Lower lobe of right lung (tissue), 2 donors: ENCODE measurements around the gene RASSF4. TPM values are rescaled to one million over a fixed set of nuclear protein-coding genes. Genes with fewer than 3 reads are reported as not detected.

Experiments used
- ATAC-seq, 2 donors: fragments of 200-7000 bp; cut with Tn5 transposase; one replicate each; pipeline ENCODE4 v1.9.1; 2020 to 2022; ENCODE audit warnings: mild to moderate bottlenecking in 2 of 2, moderate library complexity in 2 of 2
- DNase-seq: peaks from one replicate; pipeline ENCODE4 v3.0.0-alpha.2; 2020
- H3K27ac ChIP-seq: fragments of 200-600 bp; one replicate; pipeline ENCODE4 v1.8.0; 2022
- H3K27me3 ChIP-seq: fragments of 200-600 bp; one replicate; pipeline ENCODE4 v1.8.0; 2022; ENCODE audit warnings: low read depth
- H3K36me3 ChIP-seq: fragments of 200-600 bp; one replicate; pipeline ENCODE4 v1.8.0; 2022; ENCODE audit warnings: mild to moderate bottlenecking
- H3K4me1 ChIP-seq: fragments of 200-600 bp; one replicate; pipeline ENCODE4 v1.8.0; 2022
- H3K4me3 ChIP-seq: fragments of 200-600 bp; one replicate; pipeline ENCODE4 v1.8.0; 2022; ENCODE audit warnings: mild to moderate bottlenecking
- H3K9me3 ChIP-seq: fragments of 200-600 bp; one replicate; pipeline ENCODE4 v1.8.0; 2022
- CTCF ChIP-seq: fragments of 200-600 bp; IDR thresholded peaks from one replicate; pipeline ENCODE4 v1.8.0; 2022; ENCODE audit warnings: antibody characterized with exemption, mild to moderate bottlenecking
- intact Hi-C: fragments of 100-400 bp; cut with DNase I; formaldehyde crosslinking; loops from one replicate; pipeline ENCODE4 v1.11.0; 2022
- total RNA-seq: library from RNA; stranded (reverse); fragmentation: NEBNext Ultra II Directional; extraction: Animal tissue kit (Norgen Biotek cat#: 25700); gene quantifications from one replicate; pipeline ENCODE4 v1.2.1, GENCODE V29; 2021
- donor health status: DM: no; HTN: yes; CAD: no; lungs with severe emphysema.

Gene RASSF4
- total RNA-seq, 1 donor from 2014 or later, result 49.0 TPM

- Histone ChIP-seq H3K9me3 (no peaks in the 10 kb centered on the region), H3K4me3 (no peak overlapping the region), H3K27ac (no peak overlapping the region), H3K27me3 (no peaks in the 10 kb centered on the region), H3K36me3 (no peaks in the 10 kb centered on the region), H3K4me1 (peaks cover 17% of the 10 kb centered on the region)
- intact Hi-C loops, result no loop called here
- no peak for TF ChIP-seq CTCF
- ATAC-seq, result no peak
- DNase-seq, result no peak
These were observed 15.2 kb upstream of the RASSF4 start for GRCh38 chr10:44944354-44944753.

- Histone ChIP-seq H3K27ac (no peak overlapping the region), H3K36me3 (no peaks in the 10 kb centered on the region), H3K9me3 (no peaks in the 10 kb centered on the region), H3K4me3 (no peak overlapping the region), H3K27me3 (no peaks in the 10 kb centered on the region), H3K4me1 (peaks cover 18% of the 10 kb centered on the region)
- no peak for TF ChIP-seq CTCF
- ATAC-seq (peak; percentile 51 to 53), DNase-seq (no peak)
- intact Hi-C loops, result no loop called here
These were observed 13.4 kb upstream of the RASSF4 start for GRCh38 chr10:44946205-44946604.

GRCh38 chr10:44947371-44948152 is 12.0 kb upstream of the RASSF4 start:
- no peak for DNase-seq
- no peaks in the 10 kb centered on the region for H3K36me3 ChIP-seq
- intact Hi-C loops, result no loop called here
- TF ChIP-seq CTCF, result no peak
- peaks cover 18% of the 10 kb centered on the region for H3K4me1 ChIP-seq
- ATAC-seq, result peak in 1 of 2 donors; percentile 53
- no peaks in the 10 kb centered on the region for H3K9me3 ChIP-seq
- no peak overlapping the region for H3K27ac ChIP-seq
- no peaks in the 10 kb centered on the region for H3K27me3 ChIP-seq
- no peak overlapping the region for H3K4me3 ChIP-seq

DNA sequence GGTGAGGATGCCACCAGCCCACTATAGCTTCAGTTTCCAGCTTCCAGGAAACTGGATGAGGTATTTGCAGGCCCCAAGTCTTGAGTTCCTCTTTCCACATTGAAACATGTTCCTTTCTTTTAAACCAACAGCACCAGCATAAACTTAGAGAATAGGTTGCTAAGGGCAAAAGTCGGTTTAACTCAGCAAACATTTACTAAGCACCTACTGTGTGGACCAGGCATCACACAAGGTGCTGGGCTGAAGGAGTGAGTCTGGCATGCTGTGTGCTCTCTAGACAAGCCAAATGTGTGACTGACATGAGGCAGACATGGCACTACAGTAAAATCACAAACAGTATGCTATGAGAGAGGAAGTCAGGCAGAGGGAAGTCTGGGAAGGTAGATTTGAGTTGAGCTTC is 11.0 kb upstream of the RASSF4 start:
- H3K9me3 ChIP-seq, result no peaks in the 10 kb centered on the region
- peaks cover 22% of the 10 kb centered on the region for H3K4me1 ChIP-seq
- H3K27me3 ChIP-seq, result no peaks in the 10 kb centered on the region
- no peak for TF ChIP-seq CTCF
- H3K4me3 ChIP-seq, result no peak overlapping the region
- peaks cover 4% of the 10 kb centered on the region for H3K36me3 ChIP-seq
- intact Hi-C loops, result no loop called here
- ATAC-seq (peak in 1 of 2 donors; percentile 25), DNase-seq (no peak)
- no peak overlapping the region for H3K27ac ChIP-seq

- DNase-seq (no peak), ATAC-seq (no peak)
- no peak overlapping the region for H3K4me3 ChIP-seq
- H3K27ac ChIP-seq, result no peak overlapping the region
- no peak for TF ChIP-seq CTCF
- no peaks in the 10 kb centered on the region for H3K9me3 ChIP-seq
- intact Hi-C loops, result no loop called here
- H3K4me1 ChIP-seq, result peaks cover 22% of the 10 kb centered on the region
- peaks cover 4% of the 10 kb centered on the region for H3K36me3 ChIP-seq
- no peaks in the 10 kb centered on the region for H3K27me3 ChIP-seq
These were observed 10.3 kb upstream of the RASSF4 start for GRCh38 chr10:44949127-44949802.
